ENCODE data around the gene AMBN.

Gene AMBN

GRCh38 chr4:70583952-70584834 lies 7.9 kb upstream of the AMBN start:
- Mint-ChIP-seq H3K27ac (no peak overlapping the region), H3K4me1 (no peaks in the 10 kb centered on the region), H3K27me3 (ENCODE audit: low read depth, poor library complexity) (peaks cover 4% of the 10 kb centered on the region), H3K4me3 (no peak overlapping the region), H3K9me3 (peaks cover 7% of the 10 kb centered on the region), H3K36me3 (ENCODE audit: low read depth) (no peaks in the 10 kb centered on the region)
- no peak for DNase-seq
- TF ChIP-seq CTCF (IDR thresholded peaks at IDR 0.05), result no peak

GRCh38 chr4:70586841-70587240 lies 5.2 kb upstream of the AMBN start:
- no peak for TF ChIP-seq CTCF (IDR thresholded peaks at IDR 0.05)
- Mint-ChIP-seq H3K9me3 (no peaks in the 10 kb centered on the region), H3K4me3 (no peak overlapping the region), H3K27me3 (ENCODE audit: low read depth, poor library complexity) (no peaks in the 10 kb centered on the region), H3K4me1 (no peaks in the 10 kb centered on the region), H3K27ac (no peak overlapping the region), H3K36me3 (ENCODE audit: low read depth) (no peaks in the 10 kb centered on the region)
- DNase-seq, result no peak

- Mint-ChIP-seq H3K4me3 (no peak overlapping the region), H3K36me3 (ENCODE audit: low read depth) (no peaks in the 10 kb centered on the region), H3K27me3 (ENCODE audit: low read depth, poor library complexity) (peaks cover 2% of the 10 kb centered on the region), H3K9me3 (no peaks in the 10 kb centered on the region), H3K27ac (no peak overlapping the region), H3K4me1 (peaks cover 5% of the 10 kb centered on the region)
- no peak for TF ChIP-seq CTCF (IDR thresholded peaks at IDR 0.05)
- DNase-seq, result no peak
These were observed 2.3 kb upstream of the AMBN start for GRCh38 chr4:70589785-70590184.

GRCh38 chr4:70594196-70594595 lies 2.1 kb downstream of the AMBN start:
- DNase-seq, result no peak
- Mint-ChIP-seq H3K4me1 (peaks cover 5% of the 10 kb centered on the region), H3K4me3 (no peak overlapping the region), H3K27ac (no peak overlapping the region), H3K27me3 (ENCODE audit: low read depth, poor library complexity) (peaks cover 8% of the 10 kb centered on the region), H3K9me3 (no peaks in the 10 kb centered on the region), H3K36me3 (ENCODE audit: low read depth) (no peaks in the 10 kb centered on the region)
- TF ChIP-seq CTCF (IDR thresholded peaks at IDR 0.05), result no peak

- TF ChIP-seq CTCF (IDR thresholded peaks at IDR 0.05), result no peak
- DNase-seq, result no peak
- Mint-ChIP-seq H3K4me1 (peaks cover 13% of the 10 kb centered on the region), H3K36me3 (ENCODE audit: low read depth) (no peaks in the 10 kb centered on the region), H3K9me3 (no peaks in the 10 kb centered on the region), H3K27ac (peak overlapping the region; percentile 64), H3K4me3 (no peak overlapping the region), H3K27me3 (ENCODE audit: low read depth, poor library complexity) (peaks cover under 1% of the 10 kb centered on the region)
These were observed 8.2 kb downstream of the AMBN start for GRCh38 chr4:70600305-70600704.

GRCh38 chr4:70600977-70601376 lies 8.9 kb downstream of the AMBN start:
- peaks cover 13% of the 10 kb centered on the region for H3K4me1 Mint-ChIP-seq
- H3K27me3 Mint-ChIP-seq (ENCODE audit: low read depth, poor library complexity), result no peaks in the 10 kb centered on the region
- H3K9me3 Mint-ChIP-seq, result no peaks in the 10 kb centered on the region
- no peak overlapping the region for H3K4me3 Mint-ChIP-seq
- no peak overlapping the region for H3K27ac Mint-ChIP-seq
- DNase-seq, result no peak
- H3K36me3 Mint-ChIP-seq (ENCODE audit: low read depth), result no peaks in the 10 kb centered on the region
- no peak for TF ChIP-seq CTCF (IDR thresholded peaks at IDR 0.05)

All from nephron progenitor cell (in vitro differentiated cells).